ENCODE measurements around the gene KCTD19.

GRCh38 chr16:67282447-67282805 is 44.1 kb downstream of the KCTD19 start:
- TF ChIP-seq CTCF (conservative IDR thresholded peaks at IDR 0.05; ENCODE audit: low read depth, low read length) (no peak), EZH2 (IDR thresholded peaks at IDR 0.05; ENCODE audit: low read length, unreplicated experiment) (no peak)

Measured in PC-3 (cell line).